GM19351 (cell line): ENCODE results near the gene MAP4K2.

ENCODE experiments used
- ATAC-seq: cut with Tn5 transposase; IDR thresholded peaks from one replicate; pipeline ENCODE4 v1.9.1; 2021; ENCODE audit warnings: mild to moderate bottlenecking, moderate library complexity; ENCODE audit not compliant: unreplicated experiment

The MAP4K2 gene

DNA sequence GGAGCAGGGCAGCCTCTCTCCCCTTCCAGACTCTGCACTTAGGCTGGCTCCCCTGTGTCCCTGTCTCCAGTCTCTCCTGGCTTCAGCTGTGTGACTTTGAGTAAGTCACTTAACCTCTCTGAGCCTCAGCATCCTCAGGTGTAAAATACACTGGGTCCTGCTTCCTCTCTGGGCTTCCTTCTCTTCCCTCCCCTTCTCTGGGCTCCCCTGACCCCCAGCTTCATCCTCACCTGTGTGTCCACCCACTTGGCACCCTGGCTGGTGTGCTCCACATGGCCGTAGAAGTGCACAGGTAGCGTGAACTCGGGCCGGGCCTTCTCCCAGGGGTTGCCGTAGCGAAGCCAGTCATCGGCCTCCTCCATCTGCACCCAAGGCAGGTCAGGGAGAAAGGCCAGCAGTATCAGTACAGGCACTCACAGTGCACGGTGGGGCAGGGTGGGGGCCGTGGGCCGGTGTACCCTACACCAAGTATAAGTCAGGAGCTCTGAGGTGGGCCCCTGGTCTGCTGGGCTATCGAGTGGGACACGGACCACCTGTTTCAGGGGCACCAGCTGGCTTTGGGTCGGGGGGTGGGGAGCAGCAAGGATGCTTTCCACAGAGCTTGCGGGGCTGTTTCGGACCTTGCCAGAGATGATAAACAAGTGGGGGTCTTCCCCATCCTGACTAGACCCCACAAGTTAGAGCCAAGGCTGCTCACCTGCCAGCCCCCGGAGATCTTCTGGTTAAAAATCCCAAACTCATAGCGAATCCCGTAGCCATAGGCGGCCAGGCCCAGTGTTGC, 45.3 kb downstream of the MAP4K2 start:
- no peak for ATAC-seq

DNA sequence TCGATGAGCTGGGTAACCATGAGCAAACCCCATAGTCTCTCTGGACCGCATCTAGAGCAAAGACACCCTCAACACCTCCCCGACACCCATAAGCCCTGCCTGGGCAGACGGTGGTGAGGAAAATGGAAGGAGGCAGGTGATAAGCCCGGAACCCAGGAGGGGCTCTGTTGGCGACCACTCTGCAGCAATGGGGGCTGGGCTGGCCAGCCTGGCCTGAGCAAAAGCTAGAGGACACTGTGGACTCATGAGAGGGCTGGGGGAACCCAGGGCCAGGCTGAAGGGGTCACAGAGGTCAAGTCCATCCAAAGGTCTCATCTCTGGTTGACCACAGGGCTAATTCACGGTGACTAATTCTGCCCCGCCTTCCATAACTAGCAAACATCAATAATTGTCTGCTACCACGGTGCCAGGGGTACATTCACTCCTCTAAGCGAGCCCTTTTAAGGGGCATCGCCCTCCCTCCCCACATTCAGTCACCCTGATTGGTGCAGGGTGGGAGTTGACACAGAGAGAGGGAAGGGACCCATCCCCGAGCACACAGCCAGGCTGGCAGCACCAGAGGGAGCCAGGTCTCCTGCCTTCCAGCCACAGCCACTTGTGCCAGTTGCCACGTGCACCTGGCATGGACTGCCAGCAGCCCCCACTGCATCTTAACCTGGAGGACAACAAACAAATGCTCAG, 47.2 kb downstream of the MAP4K2 start:
- ATAC-seq: no peak

DNA sequence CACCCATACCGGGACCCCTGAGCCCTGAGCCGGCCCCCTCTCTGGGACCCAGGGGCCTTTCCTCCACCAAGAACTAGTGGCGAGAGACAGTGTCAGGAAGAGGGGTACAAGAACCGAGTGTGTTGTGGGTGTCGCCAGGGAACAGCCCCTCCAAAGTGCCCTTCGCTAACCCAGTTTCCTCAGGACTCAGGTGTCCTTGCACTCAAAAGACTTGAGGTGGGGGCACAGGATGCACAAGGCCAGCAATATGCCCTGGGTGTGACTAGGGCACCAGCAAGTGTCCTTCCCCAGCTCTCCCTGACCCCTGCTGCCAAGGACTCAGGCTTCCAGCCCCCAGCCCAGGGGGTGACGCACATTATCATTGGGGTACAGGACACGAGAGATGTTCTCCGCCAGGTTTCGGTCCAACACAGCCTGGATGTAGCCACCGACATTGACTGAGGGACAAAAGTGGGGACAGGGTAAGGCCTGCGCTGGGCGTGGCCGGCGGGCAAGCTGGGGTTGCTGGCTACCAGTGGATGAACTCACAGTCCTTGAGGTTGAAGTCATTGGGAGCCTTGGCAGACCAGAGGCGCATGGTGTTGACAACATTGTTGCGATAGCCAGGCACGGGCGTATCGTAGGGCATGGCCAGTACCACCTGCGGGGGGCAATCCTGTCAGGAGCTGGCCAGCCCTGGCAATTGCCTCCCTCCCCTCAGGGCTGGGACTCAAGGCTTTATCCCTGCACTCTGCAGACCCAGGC, 47.9 kb downstream of the MAP4K2 start:
- ATAC-seq: no peak

DNA sequence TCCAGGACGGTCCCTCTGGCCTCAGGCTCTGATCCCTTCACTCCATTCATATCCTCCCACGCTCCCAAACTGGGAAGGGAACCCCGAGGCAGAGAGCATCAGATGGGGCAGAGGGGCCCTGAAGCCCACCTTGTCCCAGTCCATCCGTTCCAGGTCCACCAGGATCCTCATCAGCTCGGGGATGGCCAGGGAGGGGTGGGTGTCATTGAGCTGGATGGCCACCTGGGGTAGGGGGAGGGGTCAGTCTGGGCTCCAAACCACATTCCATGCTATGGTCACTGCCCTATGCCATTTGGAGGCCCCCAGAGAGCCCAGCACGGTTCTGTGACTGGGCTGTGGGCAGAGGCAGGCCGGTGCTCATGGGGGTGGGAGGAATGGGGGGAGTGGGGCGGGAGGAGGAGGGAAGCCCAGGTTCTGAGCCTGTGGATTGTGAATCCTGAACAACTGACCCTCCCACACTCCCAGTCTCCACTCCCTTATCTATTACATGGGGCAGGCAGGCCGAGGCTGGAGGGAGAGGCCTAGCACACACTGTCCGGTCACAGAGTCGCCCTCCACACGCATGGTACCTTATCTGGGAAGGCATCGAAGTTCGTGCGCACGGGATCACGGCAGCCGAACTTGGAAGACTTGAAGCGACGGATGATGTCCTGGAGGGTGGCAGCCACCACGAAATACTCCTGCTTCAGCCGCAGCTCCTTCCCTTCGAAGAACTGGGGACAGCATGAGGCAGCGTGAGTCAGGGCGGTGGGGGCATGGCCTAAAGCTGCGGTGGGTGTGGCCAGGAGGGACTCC, 48.7 kb downstream of the MAP4K2 start:
- ATAC-seq: no peak

DNA sequence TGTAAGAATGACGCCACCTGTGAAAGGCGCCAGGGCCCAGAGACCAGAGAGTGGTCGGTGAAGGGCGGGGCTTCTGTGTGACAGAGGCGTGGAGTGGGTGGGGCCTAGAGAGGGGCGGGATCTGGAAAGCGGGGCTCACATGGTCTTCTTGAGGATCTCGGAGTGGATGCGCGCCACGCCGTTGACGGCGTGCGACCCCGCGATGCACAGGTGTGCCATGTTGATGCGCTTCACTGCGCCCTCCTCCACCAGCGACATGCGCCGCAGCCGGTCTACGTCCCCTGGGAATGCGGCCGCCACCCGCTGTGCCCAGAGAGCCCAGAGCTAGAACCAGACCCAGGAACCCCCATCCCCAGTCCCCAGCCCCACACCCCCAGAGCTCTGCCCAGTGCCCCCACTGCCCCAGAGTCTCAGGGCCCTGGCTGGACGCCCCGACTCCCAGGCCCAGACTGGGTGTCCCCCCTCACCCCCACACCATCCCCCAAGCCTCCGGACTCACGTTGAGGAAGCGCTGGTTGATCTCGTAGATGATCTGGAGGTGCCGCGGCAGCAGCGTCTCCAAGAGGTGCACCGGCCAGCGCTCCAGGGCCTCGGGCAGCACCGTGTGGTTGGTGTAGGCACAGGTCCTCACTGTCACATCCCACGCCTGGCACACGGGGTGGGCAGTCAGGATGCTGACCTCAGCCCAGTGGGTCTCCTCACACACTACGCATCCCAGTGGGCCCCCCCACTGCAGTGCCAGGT, 49.5 kb downstream of the MAP4K2 start:
- ATAC-seq: no peak

DNA sequence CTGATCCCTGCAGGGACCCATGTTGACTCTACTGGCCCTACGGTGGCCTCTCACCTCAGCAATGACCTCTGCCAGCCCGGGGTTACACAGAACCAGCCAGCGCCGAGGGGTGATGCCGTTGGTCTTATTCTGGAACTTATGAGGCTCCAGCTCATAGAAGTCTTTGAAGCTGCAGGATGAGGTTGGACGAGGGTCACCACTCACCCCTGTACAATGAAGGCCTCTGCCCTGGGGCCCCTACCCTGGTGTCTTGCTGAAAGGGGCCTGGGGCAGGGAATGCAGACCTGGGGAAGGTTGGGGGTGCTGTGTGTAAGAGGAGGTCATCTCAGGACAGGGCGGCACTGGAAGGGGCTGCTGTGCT, 50.0 kb downstream of the MAP4K2 start:
- no peak for ATAC-seq

DNA sequence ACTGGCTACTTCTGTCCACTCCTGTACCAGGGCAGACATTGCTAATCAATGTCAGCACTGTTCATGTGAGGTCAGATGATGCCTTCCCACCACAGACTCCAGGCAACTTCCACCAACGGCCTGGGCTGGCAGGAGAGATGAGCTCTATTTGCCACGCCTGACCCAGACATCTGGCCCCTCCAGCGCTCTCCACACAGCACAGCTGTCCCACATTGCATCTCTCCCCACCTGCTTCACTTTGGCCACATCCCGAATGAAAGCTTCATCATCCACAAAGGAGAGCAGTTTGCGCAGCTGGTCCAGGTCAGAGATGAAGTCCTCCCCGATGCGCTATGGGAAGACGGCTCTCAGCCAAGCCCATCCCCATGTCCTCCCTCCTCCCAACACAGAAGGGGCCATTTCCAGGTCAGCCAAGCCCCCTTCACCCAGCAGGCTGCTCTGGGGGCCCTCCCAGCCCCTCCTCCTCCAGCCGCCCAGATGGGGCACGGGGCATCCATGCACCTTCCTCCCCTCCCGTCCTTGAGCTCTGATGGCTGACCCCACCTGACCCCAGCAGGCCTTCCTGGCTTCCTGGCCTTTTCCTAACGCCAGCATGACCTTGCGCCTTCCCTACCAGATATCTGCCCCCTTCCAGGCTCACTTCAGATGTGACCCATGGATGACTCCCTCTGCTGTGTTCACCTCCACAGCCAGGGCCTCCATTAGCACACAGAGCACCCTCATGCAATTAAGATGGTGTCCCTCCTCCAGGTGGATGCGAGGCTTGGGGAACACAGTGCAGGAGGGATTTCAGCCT, 50.6 kb downstream of the MAP4K2 start:
- ATAC-seq: no peak

DNA sequence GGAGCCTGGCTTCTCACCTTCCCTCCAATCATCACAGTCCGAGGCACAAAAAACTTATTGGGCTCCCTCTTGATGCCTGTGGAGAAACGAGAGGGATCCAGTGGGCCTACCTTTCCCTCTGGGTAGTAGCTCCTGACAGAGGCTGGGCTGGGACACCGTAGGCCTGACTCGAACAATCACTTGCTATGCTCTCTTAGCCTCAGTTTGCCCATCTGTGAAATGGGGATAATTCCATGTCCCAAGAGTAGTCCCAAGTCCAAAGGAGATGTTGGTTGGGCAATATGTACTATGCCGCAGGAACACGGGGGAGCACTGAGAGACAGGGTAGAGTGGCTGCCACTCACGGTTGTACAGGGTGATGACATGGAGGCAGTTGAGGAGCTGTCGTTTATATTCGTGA, 51.4 kb downstream of the MAP4K2 start:
- no peak for ATAC-seq

- no peak for ATAC-seq
These were observed 51.9 kb downstream of the MAP4K2 start for GRCh38 chr11:64751136-64751535.

DNA sequence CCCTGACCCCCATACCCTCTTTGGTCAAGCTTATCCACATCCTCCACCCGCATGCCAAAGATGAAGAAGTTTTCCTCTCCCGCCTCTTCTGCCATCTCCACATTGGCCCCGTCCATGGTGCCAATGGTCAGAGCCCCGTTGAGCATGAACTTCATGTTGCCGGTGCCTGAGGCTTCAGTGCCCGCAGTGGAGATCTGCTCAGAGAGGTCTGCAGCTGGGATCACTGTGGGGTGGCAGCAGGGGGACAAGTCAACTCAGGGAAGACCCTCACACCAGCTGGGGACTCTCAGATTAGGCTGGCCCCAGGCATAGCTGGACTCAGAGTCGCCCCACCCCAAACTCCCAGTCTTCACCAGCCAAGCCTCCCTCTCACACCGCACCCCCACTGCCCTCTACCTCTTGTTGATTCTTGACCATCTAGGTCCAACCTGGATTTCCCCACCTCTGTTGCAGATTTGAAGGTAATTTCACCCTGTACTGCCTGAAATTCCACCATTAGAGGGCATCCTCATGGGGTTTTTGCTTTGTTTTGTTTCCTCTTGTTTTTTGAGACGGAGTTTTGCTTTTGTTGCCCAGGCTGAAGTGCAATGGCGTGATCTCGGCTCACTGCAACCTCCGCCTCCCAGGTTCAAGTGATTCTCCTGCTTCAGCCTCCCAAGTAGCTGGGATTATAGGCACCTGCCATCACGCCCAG, 52.5 kb downstream of the MAP4K2 start:
- ATAC-seq: no peak

GRCh38 chr11:64747961-64748665, 54.9 kb downstream of the MAP4K2 start:
- no peak for ATAC-seq

DNA sequence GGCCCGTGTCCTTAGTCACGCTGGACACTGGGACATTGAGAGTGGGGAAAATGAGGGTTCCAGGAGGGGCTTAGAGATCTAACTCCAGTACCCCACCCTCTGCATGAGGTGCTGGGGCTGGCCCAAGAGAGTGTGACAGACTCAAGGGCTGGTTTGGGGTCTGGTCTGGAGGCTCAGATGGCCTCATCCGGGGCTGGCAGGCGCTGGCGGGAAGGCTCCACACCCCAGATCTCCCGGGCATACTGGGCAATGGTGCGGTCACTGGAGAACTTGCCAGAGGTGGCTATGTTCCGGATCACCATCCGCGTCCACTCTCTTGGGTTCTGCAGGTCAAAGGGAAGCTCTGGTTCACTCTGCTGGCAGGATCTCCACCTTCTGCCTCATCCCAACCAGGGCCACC, 56.5 kb downstream of the MAP4K2 start:
- no peak for ATAC-seq

- ATAC-seq: peak; percentile 30
These were observed 57.3 kb downstream of the MAP4K2 start for GRCh38 chr11:64745521-64746328.

DNA sequence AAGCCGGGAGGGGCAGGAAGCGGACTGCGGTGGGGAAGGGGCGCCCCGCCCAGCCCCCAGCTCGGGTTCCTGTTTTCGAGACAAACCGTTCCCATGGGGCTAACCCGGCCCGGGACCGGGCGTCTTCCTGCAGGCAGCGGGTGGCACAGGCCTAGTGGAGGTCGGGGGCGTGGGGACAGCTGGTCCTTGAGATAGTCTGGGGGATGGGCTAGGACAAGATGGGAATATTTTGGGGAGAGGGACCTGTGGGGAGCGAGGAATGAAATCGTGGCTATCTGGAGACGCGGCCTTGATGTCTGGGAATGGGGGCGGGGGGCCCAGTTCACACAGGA, 57.9 kb downstream of the MAP4K2 start:
- ATAC-seq: no peak

GRCh38 chr11:64744544-64745188, 58.3 kb downstream of the MAP4K2 start:
- ATAC-seq: no peak

DNA sequence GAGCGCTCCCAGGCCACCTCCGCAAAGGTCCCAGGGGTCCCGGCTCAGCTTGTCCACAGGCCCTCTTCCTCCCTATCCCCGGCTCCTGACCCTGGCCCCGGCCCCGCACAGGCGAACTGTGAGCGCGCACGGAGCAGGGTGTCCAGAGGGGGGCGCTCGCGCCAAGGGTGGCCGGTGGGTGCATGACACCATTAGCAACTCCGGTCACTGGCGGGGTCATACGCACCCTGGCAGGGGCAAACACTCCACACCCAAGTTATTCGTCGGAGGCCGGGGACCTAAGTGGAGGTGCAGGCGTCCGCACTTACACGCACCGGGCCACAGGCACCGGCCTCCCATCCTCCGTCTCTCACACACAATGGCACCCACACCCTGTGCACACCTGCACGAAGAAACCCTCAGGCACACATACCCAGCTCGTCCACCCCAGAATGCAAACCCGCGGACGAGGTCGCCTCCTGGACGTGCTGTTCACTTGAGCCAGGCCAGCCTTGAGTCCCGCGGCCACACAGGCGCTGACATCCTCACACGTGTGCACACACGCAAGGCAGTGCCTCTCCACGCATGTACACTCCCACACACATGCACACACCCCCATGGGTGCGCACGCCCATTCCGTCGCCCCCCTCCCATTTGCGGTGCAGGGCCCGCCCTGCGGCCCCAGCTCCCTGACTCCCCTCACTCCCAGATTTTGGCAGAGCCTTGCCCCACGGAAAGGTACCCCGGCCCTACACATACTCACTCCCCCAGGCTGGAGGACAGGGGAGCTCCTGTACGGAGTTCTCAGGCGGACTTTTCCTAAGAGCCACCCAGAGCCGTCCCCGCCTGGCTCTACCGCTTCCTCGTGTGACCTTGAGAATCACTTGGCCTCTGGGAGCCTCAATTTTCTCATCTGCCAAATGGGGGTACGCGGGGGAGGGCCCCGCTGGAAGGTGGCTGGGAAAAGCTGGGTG, 59.1 kb downstream of the MAP4K2 start, which contains the start of gene RASGRP2:
TSS of gene RASGRP2 (minus strand) at position 552 of the 953 bp plus-strand sequence. CDS start 1,276 bp downstream, outside the sequence.
- ATAC-seq: no peak
